ENCODE results near the gene MRTFA. TPM values are rescaled to one million over a fixed set of nuclear protein-coding genes. Genes with fewer than 3 reads are reported as not detected.

MRTFA gene
- total RNA-seq, 4 donors from 2014 or later = 46.0 to 408 (median 90.0) TPM

DNA sequence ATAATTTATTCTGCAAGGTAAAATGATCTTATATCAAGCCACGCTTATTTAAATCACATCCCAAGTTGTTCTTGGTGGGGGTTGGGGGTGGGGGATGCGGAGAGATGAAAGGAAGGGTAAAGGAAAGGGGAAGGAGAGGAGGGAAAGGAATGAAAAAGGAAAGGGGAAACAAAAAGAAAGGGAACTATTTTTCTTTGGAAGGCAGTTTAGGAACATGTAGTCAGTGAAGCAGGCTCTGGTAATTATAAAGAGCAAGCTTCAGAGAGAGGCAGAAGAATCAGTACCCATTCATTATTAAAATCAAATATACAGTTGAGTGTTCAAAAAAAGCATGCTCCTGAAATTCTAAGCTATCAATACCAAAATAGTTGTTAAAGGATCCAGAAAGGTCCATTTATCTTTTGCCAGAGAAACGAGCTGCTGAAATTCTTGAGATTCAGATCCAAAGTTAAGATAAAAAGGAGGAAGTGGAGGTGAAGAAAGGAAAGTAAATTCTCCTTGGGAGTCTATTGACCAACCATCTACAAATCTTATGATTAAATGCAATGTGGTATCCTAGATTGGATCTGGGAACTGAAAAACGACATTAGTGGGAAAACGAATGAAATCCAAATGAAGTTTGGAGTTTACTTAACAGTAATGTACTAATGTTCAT, 158.7 kb downstream of the MRTFA start:
- no peak for DNase-seq
- H3K27ac ChIP-seq = no peak overlapping the region
- no peaks in the 10 kb centered on the region for H3K9me3 ChIP-seq
- no peak overlapping the region for H3K4me3 ChIP-seq
- H3K36me3 ChIP-seq = no peaks in the 10 kb centered on the region
- intact Hi-C loops (cut with DNase I; ENCODE audit: low total_unique reads) (no loop called here), in situ Hi-C loops (cut with MboI; ENCODE audit: low pct_ligation_motif_present in 1 of 4, low pct_unique_long_range_greater_than_20kb in 1 of 4, low sequenced_read_pairs in 3 of 4) (no loop called here)
- WGBS, 2 donors (ENCODE audit: low coverage in 1 of 2) = 69 to 71% methylated on average over 5 of the region's 5 CpGs
- no peak for TF ChIP-seq POLR2A (IDR thresholded peaks at IDR 0.05)
- no peak for TF ChIP-seq POLR2AphosphoS5 (IDR thresholded peaks at IDR 0.05)
- TF ChIP-seq EP300 (IDR thresholded peaks at IDR 0.05; ENCODE audit: low read depth) = no peak
- TF ChIP-seq, protein P1, sequence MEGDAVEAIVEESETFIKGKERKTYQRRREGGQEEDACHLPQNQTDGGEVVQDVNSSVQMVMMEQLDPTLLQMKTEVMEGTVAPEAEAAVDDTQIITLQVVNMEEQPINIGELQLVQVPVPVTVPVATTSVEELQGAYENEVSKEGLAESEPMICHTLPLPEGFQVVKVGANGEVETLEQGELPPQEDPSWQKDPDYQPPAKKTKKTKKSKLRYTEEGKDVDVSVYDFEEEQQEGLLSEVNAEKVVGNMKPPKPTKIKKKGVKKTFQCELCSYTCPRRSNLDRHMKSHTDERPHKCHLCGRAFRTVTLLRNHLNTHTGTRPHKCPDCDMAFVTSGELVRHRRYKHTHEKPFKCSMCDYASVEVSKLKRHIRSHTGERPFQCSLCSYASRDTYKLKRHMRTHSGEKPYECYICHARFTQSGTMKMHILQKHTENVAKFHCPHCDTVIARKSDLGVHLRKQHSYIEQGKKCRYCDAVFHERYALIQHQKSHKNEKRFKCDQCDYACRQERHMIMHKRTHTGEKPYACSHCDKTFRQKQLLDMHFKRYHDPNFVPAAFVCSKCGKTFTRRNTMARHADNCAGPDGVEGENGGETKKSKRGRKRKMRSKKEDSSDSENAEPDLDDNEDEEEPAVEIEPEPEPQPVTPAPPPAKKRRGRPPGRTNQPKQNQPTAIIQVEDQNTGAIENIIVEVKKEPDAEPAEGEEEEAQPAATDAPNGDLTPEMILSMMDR (IDR thresholded peaks at IDR 0.05) = no peak
- H3K27me3 ChIP-seq = no peaks in the 10 kb centered on the region
- peaks cover 0 to 23% (median 1%) of the 10 kb centered on the region in 4 donors for H3K4me1 ChIP-seq

DNA sequence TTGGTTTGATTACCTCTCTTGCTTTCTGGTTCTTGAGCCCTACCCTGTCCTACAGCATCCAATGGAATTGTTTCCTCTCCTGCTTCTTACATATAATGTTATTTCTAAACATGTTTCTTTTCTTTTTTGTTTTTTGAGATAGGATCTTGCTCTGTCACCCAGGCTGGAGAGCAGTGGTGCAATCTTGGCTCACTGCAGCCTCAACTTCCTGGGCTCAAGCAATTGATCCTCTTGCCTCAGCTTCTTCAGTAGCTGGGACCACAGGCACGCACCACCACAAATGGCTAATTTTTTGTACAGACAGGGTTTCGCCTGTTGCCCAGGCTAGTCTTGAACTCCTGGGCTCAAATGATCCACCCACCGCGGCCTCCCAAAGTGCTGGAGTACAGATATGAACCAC, 160.2 kb downstream of the MRTFA start:
- in situ Hi-C loops (cut with MboI; ENCODE audit: low pct_ligation_motif_present in 1 of 4, low pct_unique_long_range_greater_than_20kb in 1 of 4, low sequenced_read_pairs in 3 of 4) = no loop called here
- intact Hi-C loops (cut with DNase I; ENCODE audit: low total_unique reads) = no loop called here
- no peak for TF ChIP-seq POLR2A (IDR thresholded peaks at IDR 0.05)
- TF ChIP-seq POLR2AphosphoS5 (IDR thresholded peaks at IDR 0.05) = no peak
- 97% methylated on average over 4 of the region's 4 CpGs; no CpG with 5 or more reads in 1 of the 2 donors for WGBS, 2 donors (ENCODE audit: low coverage in 1 of 2)
- H3K27me3 ChIP-seq = no peaks in the 10 kb centered on the region
- no peaks in the 10 kb centered on the region for H3K36me3 ChIP-seq
- H3K9me3 ChIP-seq = no peaks in the 10 kb centered on the region
- no peak for DNase-seq
- no peak overlapping the region for H3K4me3 ChIP-seq
- H3K4me1 ChIP-seq = peaks cover 0 to 19% (median 1%) of the 10 kb centered on the region in 4 donors
- no peak overlapping the region for H3K27ac ChIP-seq

DNA sequence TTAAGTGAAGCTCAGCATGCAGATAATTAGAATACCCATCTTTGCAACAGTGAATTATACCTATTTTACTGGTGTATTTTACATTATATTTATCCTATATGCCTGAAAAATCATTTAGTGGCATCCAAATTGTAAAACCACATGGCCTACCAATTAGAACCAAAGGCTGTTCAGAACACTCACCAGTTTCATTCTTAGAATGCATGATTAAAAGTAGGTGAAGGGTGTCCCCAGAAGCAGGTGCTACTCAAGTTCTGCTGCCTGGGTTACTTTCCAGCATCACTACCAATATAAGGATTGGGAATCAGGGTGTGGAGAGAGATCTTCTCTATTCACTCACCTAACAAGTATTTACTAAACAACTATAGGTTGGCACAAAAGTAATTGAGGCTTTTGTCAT, 162.8 kb downstream of the MRTFA start:
- Histone ChIP-seq H3K36me3 (no peaks in the 10 kb centered on the region), H3K27ac (no peak overlapping the region), H3K27me3 (no peaks in the 10 kb centered on the region), H3K4me3 (no peak overlapping the region), H3K4me1 (peaks cover 0 to 12% (median 1%) of the 10 kb centered on the region in 4 donors), H3K9me3 (no peaks in the 10 kb centered on the region)
- TF ChIP-seq, protein P1 (IDR thresholded peaks at IDR 0.05) = no peak
- TF ChIP-seq EP300 (IDR thresholded peaks at IDR 0.05; ENCODE audit: low read depth) = no peak
- TF ChIP-seq POLR2A (IDR thresholded peaks at IDR 0.05) = no peak
- TF ChIP-seq POLR2AphosphoS5 (IDR thresholded peaks at IDR 0.05) = no peak
- intact Hi-C loops (cut with DNase I; ENCODE audit: low total_unique reads) (no loop called here), in situ Hi-C loops (cut with MboI; ENCODE audit: low pct_ligation_motif_present in 1 of 4, low pct_unique_long_range_greater_than_20kb in 1 of 4, low sequenced_read_pairs in 3 of 4) (no loop called here)
- no peak for DNase-seq

DNA sequence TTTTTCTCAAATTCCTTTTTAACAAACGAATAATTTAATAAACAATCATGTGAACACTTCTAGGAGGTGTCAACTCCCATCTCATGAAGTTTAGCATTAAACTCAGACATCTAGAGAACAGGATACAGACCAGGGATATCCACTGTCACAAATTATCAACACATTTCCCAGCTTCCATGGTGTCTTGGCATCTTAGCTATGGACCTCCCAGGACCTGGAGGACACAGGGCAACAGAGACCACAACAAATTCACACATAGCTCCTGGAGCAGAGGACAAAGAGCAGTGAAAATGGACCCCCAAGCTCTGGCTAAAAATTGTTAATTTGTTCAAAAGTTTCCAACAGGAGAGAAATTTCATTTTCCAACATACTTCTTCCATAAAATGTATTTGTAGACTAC, 163.9 kb downstream of the MRTFA start:
- H3K9me3 ChIP-seq = no peaks in the 10 kb centered on the region
- peaks cover 0 to 5% (median 2%) of the 10 kb centered on the region in 4 donors for H3K4me1 ChIP-seq
- DNase-seq = no peak
- H3K4me3 ChIP-seq = no peak overlapping the region
- no peaks in the 10 kb centered on the region for H3K27me3 ChIP-seq
- H3K36me3 ChIP-seq = no peaks in the 10 kb centered on the region
- intact Hi-C loops (cut with DNase I; ENCODE audit: low total_unique reads) (no loop called here), in situ Hi-C loops (cut with MboI; ENCODE audit: low pct_ligation_motif_present in 1 of 4, low pct_unique_long_range_greater_than_20kb in 1 of 4, low sequenced_read_pairs in 3 of 4) (no loop called here)
- no peak overlapping the region for H3K27ac ChIP-seq
- TF ChIP-seq POLR2AphosphoS5 (IDR thresholded peaks at IDR 0.05) = no peak
- no peak for TF ChIP-seq EP300 (IDR thresholded peaks at IDR 0.05; ENCODE audit: low read depth)
- TF ChIP-seq, protein P1 (IDR thresholded peaks at IDR 0.05) = no peak
- no peak for TF ChIP-seq POLR2A (IDR thresholded peaks at IDR 0.05)
- 80 to 94% methylated on average over 1 of the region's 1 CpG for WGBS, 2 donors (ENCODE audit: low coverage in 1 of 2)

DNA sequence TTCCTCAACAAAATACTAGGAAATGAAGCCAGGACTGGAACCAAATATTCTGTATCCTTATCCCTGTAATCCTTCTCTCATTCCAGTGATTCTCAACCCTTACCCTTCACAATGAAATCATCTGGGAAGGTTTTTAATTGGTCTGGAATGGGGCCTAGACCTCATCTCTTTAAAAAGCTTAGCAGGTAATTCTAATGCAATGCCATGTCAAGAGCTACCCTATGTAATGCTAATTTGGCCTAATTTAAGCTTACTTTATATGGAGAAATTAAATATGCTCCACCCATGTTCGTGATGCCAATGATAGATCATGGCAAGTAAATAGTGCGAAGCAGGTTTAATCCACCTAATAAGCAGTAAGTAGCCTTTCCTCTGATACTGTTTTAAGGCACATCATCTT, 164.5 kb downstream of the MRTFA start:
- intact Hi-C loops (cut with DNase I; ENCODE audit: low total_unique reads) = no loop called here
- Histone ChIP-seq H3K36me3 (no peaks in the 10 kb centered on the region), H3K4me1 (peaks cover 0 to 4% (median 2%) of the 10 kb centered on the region in 4 donors), H3K27ac (no peak overlapping the region), H3K9me3 (no peaks in the 10 kb centered on the region), H3K27me3 (no peaks in the 10 kb centered on the region), H3K4me3 (no peak overlapping the region)
- no peak for DNase-seq
- no peak for TF ChIP-seq POLR2AphosphoS5 (IDR thresholded peaks at IDR 0.05)
- TF ChIP-seq POLR2A (IDR thresholded peaks at IDR 0.05) = no peak
- TF ChIP-seq, protein P1 (IDR thresholded peaks at IDR 0.05) = no peak
- TF ChIP-seq EP300 (IDR thresholded peaks at IDR 0.05; ENCODE audit: low read depth) = no peak
- WGBS, 2 donors (ENCODE audit: low coverage in 1 of 2) = 95 to 100% methylated on average over 2 of the region's 2 CpGs
- in situ Hi-C loops (cut with MboI; ENCODE audit: low pct_ligation_motif_present in 1 of 4, low pct_unique_long_range_greater_than_20kb in 1 of 4, low sequenced_read_pairs in 3 of 4) = no loop called here
